ENCODE results near the gene CEPT1. TPM values are rescaled to one million over a fixed set of nuclear protein-coding genes. Genes with fewer than 3 reads are reported as not detected.
A peak's percentile ranks its signal among the peaks of the same experiment; 100 is the strongest.

The CEPT1 gene
- polyA plus RNA-seq, 1 donor: 57.3 TPM

DNA sequence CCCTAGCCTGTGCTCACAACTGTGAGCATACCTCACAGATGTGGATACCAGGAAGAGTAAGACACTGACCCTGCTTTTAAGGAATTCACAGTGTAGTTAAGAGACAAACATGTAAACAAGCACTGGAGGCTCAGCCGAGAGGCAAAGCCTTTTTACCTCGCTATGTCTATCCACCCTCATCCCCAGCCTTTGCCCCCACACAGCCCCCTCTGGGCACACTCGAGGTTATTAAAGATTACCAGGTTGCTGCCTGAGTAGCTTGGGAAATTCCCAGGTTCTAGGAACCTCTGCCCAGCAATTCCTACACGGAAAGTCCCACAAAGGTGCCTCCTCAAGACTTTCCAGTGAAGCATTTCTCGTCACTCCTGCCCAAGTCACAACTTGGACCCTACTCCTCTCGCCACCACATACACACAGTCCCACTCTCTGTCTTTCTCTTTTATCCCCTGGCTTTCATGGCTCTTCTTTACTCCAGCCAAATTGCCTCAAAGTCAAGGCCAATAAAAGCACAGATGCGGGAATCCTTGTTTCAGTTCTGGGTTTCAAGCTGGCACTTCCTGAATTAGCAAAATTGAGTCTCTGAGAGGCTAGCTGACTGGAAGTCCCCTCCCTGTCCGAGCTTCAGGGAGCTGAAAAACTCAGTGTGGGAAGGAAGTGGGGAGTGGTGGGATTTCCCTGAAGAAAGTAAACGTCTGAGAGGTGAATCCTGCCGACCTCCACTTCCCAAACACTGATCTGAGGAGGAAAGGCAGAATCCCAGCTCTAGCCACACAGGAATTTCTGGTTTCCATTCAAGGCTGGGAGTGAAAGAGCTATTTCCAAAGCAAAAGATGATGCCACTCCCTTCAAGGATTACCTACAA, 52.9 kb downstream of the CEPT1 start:
- Histone ChIP-seq H3K36me3 (ENCODE audit: control insufficient read depth, insufficient read depth, low read length) (peaks cover 50% of the 10 kb centered on the region), H3K4me1 (ENCODE audit: control insufficient read depth, insufficient read depth, low read length) (peaks cover 49% of the 10 kb centered on the region), H3K27me3 (ENCODE audit: control insufficient read depth, insufficient read depth, low read length) (no peaks in the 10 kb centered on the region), H3K9me3 (ENCODE audit: control insufficient read depth, low read depth, low read length) (no peaks in the 10 kb centered on the region), H3K4me3 (ENCODE audit: low read length) (no peak overlapping the region), H3K27ac (ENCODE audit: low read length) (peak overlapping the region; percentile 85)
- 60% methylated on average over 1 of the region's 10 CpGs for WGBS (ENCODE audit: insufficient coverage, low lambda C conversion rate)
- peak in 1 of 2 donors; percentile 74 for DNase-seq

DNA sequence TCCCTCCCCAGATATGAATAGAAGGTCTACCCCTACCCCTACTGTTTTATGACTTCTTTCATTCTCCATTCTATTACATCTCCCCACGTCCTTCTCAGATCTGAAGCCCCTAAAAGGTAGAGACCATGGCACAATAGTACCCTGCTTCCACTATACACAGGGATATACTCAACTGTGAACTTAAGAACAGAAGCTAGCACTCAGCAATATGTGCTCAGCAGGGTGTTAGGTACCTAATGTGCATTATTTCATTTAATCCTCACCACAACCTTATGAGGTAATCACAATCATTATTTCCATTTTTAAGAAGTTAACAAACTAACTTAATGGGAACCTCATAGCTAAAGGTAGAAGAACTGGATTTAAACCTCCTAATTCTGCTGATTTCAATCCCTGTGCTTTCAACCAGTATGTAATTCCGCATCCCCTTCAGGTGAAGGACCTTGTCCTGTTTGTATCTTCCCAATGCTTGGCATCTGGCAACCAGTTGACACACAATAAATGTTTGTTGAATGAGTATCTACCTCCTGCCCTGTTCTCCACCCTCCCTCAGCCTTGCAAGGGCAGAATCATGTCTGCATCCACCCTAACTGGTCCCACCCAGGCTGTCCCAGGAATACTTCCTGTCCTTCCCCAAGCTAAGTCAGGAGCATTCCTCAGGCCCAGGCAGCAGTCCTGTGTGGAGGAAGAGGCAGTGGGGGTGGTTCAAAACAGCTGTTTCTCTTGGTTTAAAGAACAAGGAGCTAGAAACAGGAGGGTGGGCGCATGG, 53.9 kb downstream of the CEPT1 start:
- Histone ChIP-seq H3K4me1 (ENCODE audit: control insufficient read depth, insufficient read depth, low read length) (peaks cover 49% of the 10 kb centered on the region), H3K36me3 (ENCODE audit: control insufficient read depth, insufficient read depth, low read length) (peaks cover 46% of the 10 kb centered on the region)
- no CpG with 5 or more reads among the region's 3 CpGs for WGBS (ENCODE audit: insufficient coverage, low lambda C conversion rate)

GRCh38 chr1:111195002-111195684, 55.1 kb downstream of the CEPT1 start:
- WGBS (ENCODE audit: insufficient coverage, low lambda C conversion rate): 8% methylated on average over 2 of the region's 4 CpGs
- Histone ChIP-seq H3K27me3 (ENCODE audit: control insufficient read depth, insufficient read depth, low read length) (no peaks in the 10 kb centered on the region), H3K9me3 (ENCODE audit: control insufficient read depth, low read depth, low read length) (no peaks in the 10 kb centered on the region), H3K36me3 (ENCODE audit: control insufficient read depth, insufficient read depth, low read length) (peaks cover 47% of the 10 kb centered on the region), H3K4me1 (ENCODE audit: control insufficient read depth, insufficient read depth, low read length) (peaks cover 47% of the 10 kb centered on the region), H3K4me3 (ENCODE audit: low read length) (no peak overlapping the region), H3K27ac (ENCODE audit: low read length) (no peak overlapping the region)
- peak in 1 of 2 donors; percentile 43 for DNase-seq

More for the DNA sequence above, 53.9 kb downstream of the CEPT1 start:
- Histone ChIP-seq H3K9me3 (ENCODE audit: control insufficient read depth, low read depth, low read length) (no peaks in the 10 kb centered on the region), H3K27ac (ENCODE audit: low read length) (peak overlapping the region; percentile 85), H3K4me3 (ENCODE audit: low read length) (no peak overlapping the region), H3K27me3 (ENCODE audit: control insufficient read depth, insufficient read depth, low read length) (no peaks in the 10 kb centered on the region)
- DNase-seq: peak in 1 of 2 donors; percentile 48

DNA sequence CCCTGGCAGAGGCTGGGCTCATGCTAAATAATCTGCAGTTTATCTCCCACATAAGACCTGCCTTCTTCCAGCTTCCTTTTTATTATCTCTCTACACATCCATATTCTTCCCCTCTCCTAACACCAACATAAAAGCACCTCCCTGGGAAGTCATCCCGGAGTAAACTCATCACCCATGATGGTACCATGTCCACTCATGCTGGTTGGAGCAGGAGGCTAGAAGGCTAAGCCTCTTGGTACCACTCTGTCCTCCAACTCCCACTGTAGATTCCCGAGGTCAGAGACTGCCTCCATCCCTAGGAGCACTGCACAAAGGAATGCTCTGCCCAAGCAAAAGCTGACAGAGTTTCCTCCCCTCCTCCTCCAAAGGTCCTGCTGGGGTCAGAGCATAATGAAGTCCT, 56.2 kb downstream of the CEPT1 start:
- DNase-seq: no peak
- Histone ChIP-seq H3K4me1 (ENCODE audit: control insufficient read depth, insufficient read depth, low read length) (peaks cover 48% of the 10 kb centered on the region), H3K27me3 (ENCODE audit: control insufficient read depth, insufficient read depth, low read length) (no peaks in the 10 kb centered on the region), H3K9me3 (ENCODE audit: control insufficient read depth, low read depth, low read length) (no peaks in the 10 kb centered on the region), H3K4me3 (ENCODE audit: low read length) (no peak overlapping the region), H3K36me3 (ENCODE audit: control insufficient read depth, insufficient read depth, low read length) (peaks cover 47% of the 10 kb centered on the region), H3K27ac (ENCODE audit: low read length) (no peak overlapping the region)
- WGBS (ENCODE audit: insufficient coverage, low lambda C conversion rate): no CpG with 5 or more reads among the region's 2 CpGs

GRCh38 chr1:111197598-111198284, 57.7 kb downstream of the CEPT1 start:
- no peak overlapping the region for H3K4me3 ChIP-seq (ENCODE audit: low read length)
- H3K36me3 ChIP-seq (ENCODE audit: control insufficient read depth, insufficient read depth, low read length): peaks cover 47% of the 10 kb centered on the region
- no peaks in the 10 kb centered on the region for H3K9me3 ChIP-seq (ENCODE audit: control insufficient read depth, low read depth, low read length)
- peaks cover 46% of the 10 kb centered on the region for H3K4me1 ChIP-seq (ENCODE audit: control insufficient read depth, insufficient read depth, low read length)
- no peak overlapping the region for H3K27ac ChIP-seq (ENCODE audit: low read length)
- H3K27me3 ChIP-seq (ENCODE audit: control insufficient read depth, insufficient read depth, low read length): no peaks in the 10 kb centered on the region
- no peak for DNase-seq
- no CpG with 5 or more reads among the region's 6 CpGs for WGBS (ENCODE audit: insufficient coverage, low lambda C conversion rate)

- no peaks in the 10 kb centered on the region for H3K9me3 ChIP-seq (ENCODE audit: control insufficient read depth, low read depth, low read length)
- no peak overlapping the region for H3K4me3 ChIP-seq (ENCODE audit: low read length)
- H3K4me1 ChIP-seq (ENCODE audit: control insufficient read depth, insufficient read depth, low read length): peaks cover 42% of the 10 kb centered on the region
- WGBS (ENCODE audit: insufficient coverage, low lambda C conversion rate): no CpG with 5 or more reads among the region's 5 CpGs
- no peak overlapping the region for H3K27ac ChIP-seq (ENCODE audit: low read length)
- DNase-seq: no peak
- H3K36me3 ChIP-seq (ENCODE audit: control insufficient read depth, insufficient read depth, low read length): peaks cover 47% of the 10 kb centered on the region
- no peaks in the 10 kb centered on the region for H3K27me3 ChIP-seq (ENCODE audit: control insufficient read depth, insufficient read depth, low read length)
These were observed 58.8 kb downstream of the CEPT1 start for GRCh38 chr1:111198836-111199235.

- Histone ChIP-seq H3K4me1 (ENCODE audit: control insufficient read depth, insufficient read depth, low read length) (peaks cover 37% of the 10 kb centered on the region), H3K27ac (ENCODE audit: low read length) (no peak overlapping the region)
These were observed 59.3 kb downstream of the CEPT1 start for GRCh38 chr1:111199329-111199728.

GRCh38 chr1:111199881-111200801, 60.1 kb downstream of the CEPT1 start, which contains the start of gene DENND2D:
Gene DENND2D (minus strand): TSS chr1:111200646. CDS start chr1:111200459, 187 bp downstream.
- Histone ChIP-seq H3K27me3 (ENCODE audit: control insufficient read depth, insufficient read depth, low read length) (peaks cover 4% of the 10 kb centered on the region), H3K4me3 (ENCODE audit: low read length) (no peak within 1 kb of the TSS), H3K9me3 (ENCODE audit: control insufficient read depth, low read depth, low read length) (no peaks in the 10 kb centered on the region), H3K27ac (ENCODE audit: low read length) (no peak within 1 kb of the TSS), H3K36me3 (ENCODE audit: control insufficient read depth, insufficient read depth, low read length) (peaks cover 37% of the 10 kb centered on the region), H3K4me1 (ENCODE audit: control insufficient read depth, insufficient read depth, low read length) (peaks cover 44% of the 10 kb centered on the region)
- DNase-seq: no peak
- 83% methylated on average over 1 of the region's 17 CpGs for WGBS (ENCODE audit: insufficient coverage, low lambda C conversion rate)

More at GRCh38 chr1:111199329-111199728, 59.3 kb downstream of the CEPT1 start:
- H3K27me3 ChIP-seq (ENCODE audit: control insufficient read depth, insufficient read depth, low read length): no peaks in the 10 kb centered on the region
- no peak for DNase-seq
- peaks cover 42% of the 10 kb centered on the region for H3K36me3 ChIP-seq (ENCODE audit: control insufficient read depth, insufficient read depth, low read length)
- H3K9me3 ChIP-seq (ENCODE audit: control insufficient read depth, low read depth, low read length): no peaks in the 10 kb centered on the region
- no CpG with 5 or more reads among the region's 3 CpGs for WGBS (ENCODE audit: insufficient coverage, low lambda C conversion rate)
- no peak overlapping the region for H3K4me3 ChIP-seq (ENCODE audit: low read length)

- Histone ChIP-seq H3K36me3 (ENCODE audit: control insufficient read depth, insufficient read depth, low read length) (peaks cover 34% of the 10 kb centered on the region), H3K27me3 (ENCODE audit: control insufficient read depth, insufficient read depth, low read length) (peaks cover 4% of the 10 kb centered on the region), H3K4me3 (ENCODE audit: low read length) (no peak overlapping the region), H3K4me1 (ENCODE audit: control insufficient read depth, insufficient read depth, low read length) (peaks cover 44% of the 10 kb centered on the region), H3K9me3 (ENCODE audit: control insufficient read depth, low read depth, low read length) (no peaks in the 10 kb centered on the region), H3K27ac (ENCODE audit: low read length) (no peak overlapping the region)
- no peak for DNase-seq
- no CpG with 5 or more reads among the region's 3 CpGs for WGBS (ENCODE audit: insufficient coverage, low lambda C conversion rate)
These were observed 60.8 kb downstream of the CEPT1 start for GRCh38 chr1:111200802-111201161.
